ENCODE measurements around the gene ERBB4.

DNA sequence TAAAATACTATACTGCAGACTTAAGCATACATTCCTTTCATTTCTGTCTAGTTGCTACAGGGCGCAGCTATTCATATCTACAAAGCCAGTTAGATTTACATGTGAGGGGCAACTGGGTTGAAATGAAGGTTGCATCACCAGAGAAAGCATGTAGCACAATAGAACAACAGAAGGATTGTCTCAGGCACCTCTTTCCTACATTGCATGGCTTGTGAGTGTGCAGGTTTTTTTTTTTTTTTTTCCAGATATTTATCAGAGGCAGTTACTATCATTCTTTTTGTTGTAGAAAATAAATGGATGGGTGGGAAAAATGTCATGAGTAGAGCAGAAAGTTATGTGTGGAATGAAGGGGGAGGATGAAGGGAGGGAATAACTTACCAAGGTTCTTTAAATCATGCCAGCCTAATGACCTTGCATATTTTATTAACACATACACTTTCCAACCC lies 86.8 kb downstream of the ERBB4 start:
- TF ChIP-seq CTCF (conservative IDR thresholded peaks at IDR 0.05; ENCODE audit: low read length), result no peak
- TF ChIP-seq EZH2phosphoT487 (IDR thresholded peaks at IDR 0.05; ENCODE audit: borderline replicate concordance), result no peak
